Colonic mucosa (tissue), 4 donors: ENCODE data around the gene GATA3. TPM values are rescaled to one million over a fixed set of nuclear protein-coding genes. Genes with fewer than 3 reads are reported as not detected.

Experiments used
- DNase-seq: peaks from one replicate; pipeline ENCODE4 v3.0.0-alpha.2; 2020
- H3K27ac ChIP-seq: fragments of 200-600 bp; one replicate; pipeline ENCODE4 v1.8.0; 2021
- H3K27me3 ChIP-seq: fragments of 200-600 bp; one replicate; pipeline ENCODE4 v1.8.0; 2021
- H3K36me3 ChIP-seq: fragments of 200-600 bp; one replicate; pipeline ENCODE4 v1.8.0; 2021
- H3K4me1 ChIP-seq: fragments of 200-600 bp; one replicate; pipeline ENCODE4 v1.8.0; 2021; ENCODE audit warnings: mild to moderate bottlenecking
- H3K4me3 ChIP-seq: fragments of 200-600 bp; one replicate; pipeline ENCODE4 v1.8.0; 2021
- H3K9ac ChIP-seq, 2 donors: one replicate each; pipeline ENCODE4 v1.7.0; 2013; ENCODE audit warnings: control low read depth in 2 of 2, low read depth in 2 of 2, low read length in 2 of 2
- H3K9me3 ChIP-seq: fragments of 200-600 bp; one replicate; pipeline ENCODE4 v1.8.0; 2021
- intact Hi-C: fragments of 100-400 bp; cut with DNase I; formaldehyde crosslinking; loops from one replicate; pipeline ENCODE4 v1.14.1; 2022
- total RNA-seq, 2 donors: library from RNA; stranded (reverse); fragmentation: NEBNext Ultra II Directional in 1 of 2; extraction: Animal tissue kit (Norgen Biotek cat#: 25700) in 1 of 2; gene quantifications; one replicate each; pipeline ENCODE4 v1.2.1, GENCODE V29; 2021
- TF ChIP-seq, protein P1 (sequence below): fragments of 200-600 bp; IDR thresholded peaks from one replicate; pipeline ENCODE4 v1.8.0; 2022; ENCODE audit warnings: antibody characterized with exemption, mild to moderate bottlenecking
- donor health status: healthy.
- donor health status: DM: no; HTN: no; CAD: no.
- donor health status: DM: no; HTN: no; CAD: no.

Gene GATA3
- total RNA-seq, 2 donors from 2014 or later: 0.48 to 0.54 TPM

DNA sequence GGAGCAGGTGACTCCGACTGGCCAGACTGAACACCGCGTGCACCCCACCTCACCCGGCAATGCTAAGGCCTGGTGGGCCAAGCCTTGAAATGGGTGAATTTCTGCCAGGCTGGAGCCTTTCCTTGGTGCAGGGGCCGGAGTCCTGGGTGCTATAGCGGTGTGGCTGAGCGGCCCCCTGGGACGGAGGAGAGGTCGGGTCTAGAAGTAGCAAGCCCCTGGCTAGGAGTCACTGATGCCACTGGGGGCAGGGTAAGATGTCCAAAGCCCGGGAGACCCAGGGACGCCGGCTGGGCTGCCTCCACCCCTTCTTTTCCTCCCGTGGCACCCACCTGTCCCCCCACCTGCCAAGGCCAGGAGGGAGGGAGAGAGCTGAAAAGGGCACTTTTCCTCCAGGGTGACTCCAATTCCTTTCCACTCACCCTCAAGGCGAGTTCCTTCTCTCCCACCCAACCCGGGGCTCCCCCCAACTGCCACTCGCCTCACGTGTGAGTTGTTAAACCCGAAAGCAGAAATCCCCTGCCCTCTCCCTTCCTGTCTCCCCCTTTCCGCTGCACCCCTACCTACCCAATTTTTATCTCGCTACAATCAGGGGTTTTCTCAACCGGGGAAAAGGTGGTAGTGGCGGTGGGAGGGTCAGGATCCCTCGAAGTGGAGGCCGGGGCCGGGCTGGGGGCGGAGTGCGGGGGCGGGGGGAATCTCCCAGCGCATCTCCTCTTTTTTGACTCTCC, 6.0 kb upstream of the GATA3 start:
- Histone ChIP-seq H3K9me3 (no peaks in the 10 kb centered on the region), H3K36me3 (no peaks in the 10 kb centered on the region), H3K4me3 (no peak overlapping the region), H3K27ac (no peak overlapping the region), H3K9ac (no peak overlapping the region), H3K4me1 (peaks cover 18% of the 10 kb centered on the region), H3K27me3 (peaks cover 95% of the 10 kb centered on the region)
- DNase-seq: no peak
- TF ChIP-seq, protein P1, sequence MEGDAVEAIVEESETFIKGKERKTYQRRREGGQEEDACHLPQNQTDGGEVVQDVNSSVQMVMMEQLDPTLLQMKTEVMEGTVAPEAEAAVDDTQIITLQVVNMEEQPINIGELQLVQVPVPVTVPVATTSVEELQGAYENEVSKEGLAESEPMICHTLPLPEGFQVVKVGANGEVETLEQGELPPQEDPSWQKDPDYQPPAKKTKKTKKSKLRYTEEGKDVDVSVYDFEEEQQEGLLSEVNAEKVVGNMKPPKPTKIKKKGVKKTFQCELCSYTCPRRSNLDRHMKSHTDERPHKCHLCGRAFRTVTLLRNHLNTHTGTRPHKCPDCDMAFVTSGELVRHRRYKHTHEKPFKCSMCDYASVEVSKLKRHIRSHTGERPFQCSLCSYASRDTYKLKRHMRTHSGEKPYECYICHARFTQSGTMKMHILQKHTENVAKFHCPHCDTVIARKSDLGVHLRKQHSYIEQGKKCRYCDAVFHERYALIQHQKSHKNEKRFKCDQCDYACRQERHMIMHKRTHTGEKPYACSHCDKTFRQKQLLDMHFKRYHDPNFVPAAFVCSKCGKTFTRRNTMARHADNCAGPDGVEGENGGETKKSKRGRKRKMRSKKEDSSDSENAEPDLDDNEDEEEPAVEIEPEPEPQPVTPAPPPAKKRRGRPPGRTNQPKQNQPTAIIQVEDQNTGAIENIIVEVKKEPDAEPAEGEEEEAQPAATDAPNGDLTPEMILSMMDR: no peak
- intact Hi-C loops: no loop called here

DNA sequence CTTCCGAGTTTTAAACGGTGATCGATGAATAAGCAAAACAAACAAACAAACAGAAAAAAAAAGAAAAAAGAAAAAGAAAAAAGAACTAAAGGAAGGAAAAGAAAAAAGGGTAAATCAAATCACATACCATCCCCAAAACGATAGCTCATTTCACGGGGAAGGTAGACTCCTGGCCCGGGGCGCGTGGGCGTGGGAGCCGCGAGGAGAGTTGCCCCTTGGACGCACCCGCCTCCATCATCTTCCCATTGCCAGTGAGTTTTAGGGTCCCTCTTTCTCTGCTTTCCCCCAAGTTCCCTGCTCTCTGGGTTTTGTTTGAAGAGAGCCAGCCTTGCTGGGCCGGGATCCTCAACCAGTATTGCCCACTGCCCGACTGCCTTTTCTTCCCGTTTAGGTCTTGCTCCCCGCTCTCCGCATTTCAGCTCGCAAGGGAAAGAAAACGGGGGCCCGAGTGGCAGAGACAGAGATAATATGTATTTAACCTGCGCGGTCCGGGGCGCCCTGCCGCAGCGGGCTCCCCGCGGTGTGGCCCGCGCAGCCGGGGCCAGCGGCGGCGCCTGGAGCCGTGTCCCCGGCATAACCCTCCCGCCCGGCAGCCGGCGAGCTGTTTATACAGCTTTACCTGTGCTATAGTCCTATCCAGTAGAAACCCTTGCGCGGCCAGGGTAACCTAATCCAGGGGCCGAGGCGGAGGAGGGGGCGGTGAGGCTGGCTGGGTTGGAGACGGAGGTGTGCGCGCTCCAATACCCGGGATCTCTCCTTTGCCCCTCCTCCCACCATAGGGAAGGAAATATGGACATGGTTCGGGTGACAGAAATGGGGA, 5.2 kb upstream of the GATA3 start:
- intact Hi-C loops: no loop called here
- Histone ChIP-seq H3K4me3 (no peak overlapping the region), H3K9ac (no peak overlapping the region), H3K27me3 (peaks cover 95% of the 10 kb centered on the region), H3K9me3 (no peaks in the 10 kb centered on the region), H3K4me1 (peaks cover 23% of the 10 kb centered on the region), H3K36me3 (no peaks in the 10 kb centered on the region), H3K27ac (no peak overlapping the region)
- TF ChIP-seq, protein P1: no peak
- no peak for DNase-seq

DNA sequence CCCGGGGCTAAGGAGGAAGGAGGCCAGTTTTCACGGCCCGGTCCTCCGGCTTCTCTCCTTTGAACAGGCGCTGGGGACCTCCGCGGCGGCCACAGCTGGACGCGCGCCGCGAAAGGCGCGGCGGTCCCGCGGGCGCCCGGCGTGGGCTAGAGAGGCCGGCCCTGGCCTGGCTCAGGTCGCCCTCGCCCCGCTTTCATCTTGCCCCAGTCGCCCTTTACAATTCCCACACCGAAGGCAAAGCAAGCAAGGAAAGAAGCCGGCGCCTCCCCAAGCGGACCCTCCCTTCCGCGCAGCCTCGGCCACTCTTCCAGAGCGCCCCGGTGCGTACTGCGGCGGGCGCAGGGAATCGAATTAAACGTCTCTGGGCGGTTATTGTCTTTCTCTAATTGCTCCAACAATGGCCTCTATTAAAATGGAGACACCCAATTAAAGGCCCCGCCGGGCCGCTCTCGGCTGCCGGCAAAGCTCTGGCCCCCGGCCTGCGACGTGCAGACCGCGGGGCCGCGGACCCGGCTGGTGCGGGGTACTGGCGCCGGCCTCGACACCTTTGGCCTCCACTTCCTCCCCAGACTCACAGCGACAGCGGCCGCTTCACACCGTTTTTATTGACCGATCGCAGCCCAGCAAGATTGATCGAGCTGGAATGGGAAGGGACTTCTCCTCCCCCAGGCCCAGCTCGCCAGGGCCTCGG, 4.5 kb upstream of the GATA3 start:
- TF ChIP-seq, protein P1: no peak
- Histone ChIP-seq H3K9me3 (no peaks in the 10 kb centered on the region), H3K27me3 (peaks cover 95% of the 10 kb centered on the region), H3K36me3 (no peaks in the 10 kb centered on the region), H3K4me3 (peak overlapping the region; percentile 30), H3K9ac (no peak overlapping the region), H3K4me1 (peaks cover 23% of the 10 kb centered on the region), H3K27ac (no peak overlapping the region)
- intact Hi-C loops: no loop called here
- no peak for DNase-seq

DNA sequence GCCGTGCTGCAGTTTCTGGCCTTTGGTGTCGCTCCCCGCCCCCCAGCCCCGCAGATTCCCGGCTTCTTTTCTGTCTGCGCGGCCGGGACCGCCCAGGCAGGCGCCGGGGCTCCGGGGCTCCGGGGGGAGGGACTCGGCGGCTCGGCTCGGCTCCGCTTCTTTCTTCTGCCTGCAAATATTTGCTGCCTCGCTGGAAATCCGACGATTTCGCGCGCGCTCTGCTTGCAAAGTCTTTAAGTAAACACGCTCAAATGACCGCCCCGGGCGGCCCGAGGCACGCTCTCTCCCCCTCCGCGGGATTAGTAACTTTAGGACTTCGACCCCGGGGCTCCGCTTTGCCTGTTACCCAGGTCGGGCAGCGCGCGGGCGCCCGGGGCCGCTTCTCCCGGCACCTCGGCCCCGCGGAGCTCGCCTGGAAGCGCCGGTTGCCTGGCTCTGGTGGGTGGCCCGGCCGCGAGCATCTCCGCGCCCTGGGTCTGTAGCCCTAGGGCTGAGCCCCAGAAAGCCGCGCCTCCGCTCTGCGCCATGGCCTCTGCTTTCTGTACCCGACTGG, 3.9 kb upstream of the GATA3 start:
- intact Hi-C loops: no loop called here

More for the DNA sequence above, 3.9 kb upstream of the GATA3 start:
- Histone ChIP-seq H3K9me3 (no peaks in the 10 kb centered on the region), H3K4me1 (peaks cover 23% of the 10 kb centered on the region), H3K27ac (no peak overlapping the region), H3K36me3 (no peaks in the 10 kb centered on the region), H3K27me3 (peaks cover 95% of the 10 kb centered on the region), H3K4me3 (peak overlapping the region; percentile 30), H3K9ac (no peak overlapping the region)
- TF ChIP-seq, protein P1: no peak
- DNase-seq: no peak
